IMR-90 (cell line): Measurements from ENCODE around the gene LCN2. TPM values are rescaled to one million over a fixed set of nuclear protein-coding genes. Genes with fewer than 3 reads are reported as not detected.

Source experiments
- ATAC-seq: fragments of 200-7000 bp; cut with Tn5 transposase; 2 replicates; pipeline ENCODE4 v1.9.1; 2020; ENCODE audit warnings: low read depth, mild to moderate bottlenecking, moderate library complexity
- BruUV-seq: library from RNA; stranded (reverse); fragments of 400-500 nt; replicated peaks from 2 replicates; lab custom pipeline; 2021; lab: Mats Ljungman, UMichigan
- CTCF ChIA-PET: fragments of 300-600 bp; formaldehyde crosslinking; extraction: SDS; loops from one replicate; lab custom pipeline; 2021; ENCODE audit warnings: antibody characterized with exemption; lab: Yijun Ruan, JAX
- POLR2A ChIA-PET: fragments of 300-600 bp; sonication (Branson Sonifier 250); formaldehyde crosslinking; loops from one replicate; lab custom pipeline; 2022; ENCODE audit warnings: antibody characterized with exemption; ENCODE audit not compliant: unreplicated experiment; lab: Charles Lee
- DNase-seq: peaks from one replicate; pipeline ENCODE4 v3.0.0; 2013
- H2AFZ ChIP-seq: replicated peaks from 2 replicates; pipeline ENCODE3; 2013; ENCODE audit warnings: low read length, mild to moderate bottlenecking; ENCODE audit not compliant: poor library complexity
- H2AK5ac ChIP-seq: 2 replicates; pipeline ENCODE4 v1.6.1; 2013; ENCODE audit warnings: low read depth, low read length, inconsistent platforms
- H2AK9ac ChIP-seq: replicated peaks from 2 replicates; pipeline ENCODE3; 2013; ENCODE audit warnings: mild to moderate bottlenecking, low read depth, low read length, moderate library complexity; ENCODE audit not compliant: poor library complexity
- H2BK120ac ChIP-seq: 2 replicates; pipeline ENCODE4 v1.6.1; 2013; ENCODE audit warnings: low read depth, low read length, inconsistent platforms
- H2BK15ac ChIP-seq: 3 replicates; pipeline ENCODE4 v1.6.1; 2013; ENCODE audit warnings: low read depth, low read length, inconsistent platforms
- H2BK20ac ChIP-seq: 2 replicates; pipeline ENCODE4 v1.6.1; 2013; ENCODE audit warnings: low read depth, mild to moderate bottlenecking, inconsistent platforms, low read length, moderate library complexity
- H2BK5ac ChIP-seq: 2 replicates; pipeline ENCODE4 v1.6.1; 2013; ENCODE audit warnings: mild to moderate bottlenecking, low read depth, low read length, inconsistent platforms; ENCODE audit not compliant: poor library complexity, severe bottlenecking
- H3K14ac ChIP-seq: replicated peaks from 2 replicates; pipeline ENCODE4 v1.6.1; 2013; ENCODE audit warnings: low read depth, low read length, inconsistent platforms
- H3K18ac ChIP-seq: 2 replicates; pipeline ENCODE4 v1.6.1; 2013; ENCODE audit warnings: low read depth, low read length, control low read depth
- H3K23ac ChIP-seq: 2 replicates; pipeline ENCODE4 v1.6.1; 2013; ENCODE audit warnings: low read depth, low read length, inconsistent platforms
- H3K27ac ChIP-seq: 2 replicates; pipeline ENCODE4 v1.5.1; 2013; ENCODE audit warnings: mild to moderate bottlenecking, control low read depth, low read length; ENCODE audit not compliant: insufficient read depth
- H3K27me3 ChIP-seq: 2 replicates; pipeline ENCODE4 v1.6.1; 2013; ENCODE audit warnings: low read length; ENCODE audit not compliant: control insufficient read depth, insufficient read depth
- H3K36me3 ChIP-seq: 2 replicates; pipeline ENCODE4 v1.6.1; 2013; ENCODE audit warnings: low read length, mixed read lengths; ENCODE audit not compliant: control insufficient read depth, insufficient read depth
- H3K4ac ChIP-seq: 2 replicates; pipeline ENCODE4 v1.6.1; 2013; ENCODE audit warnings: low read depth, low read length, inconsistent platforms
- H3K4me1 ChIP-seq: 2 replicates; pipeline ENCODE4 v1.6.1; 2013; ENCODE audit warnings: low read length, mixed read lengths; ENCODE audit not compliant: control insufficient read depth, insufficient read depth
- H3K4me2 ChIP-seq: 2 replicates; pipeline ENCODE4 v1.6.1; 2013; ENCODE audit warnings: low read depth, mild to moderate bottlenecking, control low read depth, low read length, moderate library complexity
- H3K4me3 ChIP-seq: 2 replicates; pipeline ENCODE4 v1.5.1; 2013; ENCODE audit warnings: low read depth, mild to moderate bottlenecking, control low read depth, low read length, moderate library complexity; ENCODE audit not compliant: insufficient read depth
- H3K56ac ChIP-seq: 2 replicates; pipeline ENCODE4 v1.6.1; 2013; ENCODE audit warnings: low read length, inconsistent platforms; ENCODE audit not compliant: insufficient read depth; ENCODE audit errors: extremely low read depth
- H3K79me1 ChIP-seq, 2 experiments: 2 replicates each; pipeline ENCODE4 v1.6.1; 2013; ENCODE audit warnings: low read length in 2 of 2, inconsistent platforms in 1 of 2, low read depth in 1 of 2
- H3K9ac ChIP-seq: 2 replicates; pipeline ENCODE4 v1.6.1; 2013; ENCODE audit warnings: low read depth, low read length, control low read depth
- H3K9me1 ChIP-seq: 2 replicates; pipeline ENCODE4 v1.6.1; 2013; ENCODE audit warnings: low read length, inconsistent platforms; ENCODE audit not compliant: insufficient read depth
- H3K9me3 ChIP-seq: 2 replicates; pipeline ENCODE4 v1.6.1; 2013; ENCODE audit warnings: low read length; ENCODE audit not compliant: control insufficient read depth, insufficient read depth
- H4K20me1 ChIP-seq: 2 replicates; pipeline ENCODE4 v1.6.1; 2013; ENCODE audit warnings: low read length, inconsistent platforms; ENCODE audit not compliant: insufficient read depth
- H4K5ac ChIP-seq: 2 replicates; pipeline ENCODE4 v1.6.1; 2013; ENCODE audit warnings: mild to moderate bottlenecking, low read depth, low read length, control low read depth
- H4K8ac ChIP-seq, 2 experiments: 2 replicates each; pipeline ENCODE4 v1.6.1; 2013; ENCODE audit warnings: low read depth in 2 of 2, low read length in 2 of 2, control low read depth in 1 of 2, inconsistent platforms in 1 of 2
- H4K91ac ChIP-seq: 2 replicates; pipeline ENCODE4 v1.6.1; 2013; ENCODE audit warnings: low read depth, low read length, inconsistent platforms; ENCODE audit not compliant: insufficient read depth
- FOS ChIP-seq: fragments of 150-350 bp; IDR thresholded peaks from 2 replicates; pipeline ENCODE4 v1.6.1; 2016; ENCODE audit warnings: low read depth, low read length
- NFE2L2 ChIP-seq: fragments of 150-350 bp; IDR thresholded peaks from 2 replicates; pipeline ENCODE4 v1.6.1; 2016; ENCODE audit warnings: low read depth, mild to moderate bottlenecking, low read length
- WGBS, 2 experiments: methylation state at CpG; one replicate each; pipeline versions ENCODE4 v1.1.5 to v1.1.7; 2013; ENCODE audit warnings: missing lambda C conversion rate in 2 of 2; ENCODE audit not compliant: insufficient read length in 1 of 2; ENCODE audit errors: extremely low coverage in 2 of 2; 5-methylcytosine and 5-hydroxymethylcytosine counted together
- dilution Hi-C: fragments of 300-500 bp; cut with HindIII; formaldehyde crosslinking; loops from one replicate; pipeline ENCODE4 v1.14.3; 2018; ENCODE audit warnings: low sequenced_read_pairs; ENCODE audit not compliant: unreplicated experiment
- in situ Hi-C: fragments of 300-500 bp; cut with MboI; formaldehyde crosslinking; loops from 3 replicates; pipeline ENCODE4 v1.14.3; 2019; ENCODE audit warnings: low sequenced_read_pairs, inconsistent platforms, mixed read lengths
- intact Hi-C: fragments of 100-400 bp; cut with micrococcal nuclease; formaldehyde crosslinking; loops from 2 replicates; pipeline ENCODE4 v1.10.0; 2022
- polyA plus RNA-seq, 3 experiments: library from polyadenylated mRNA; depleted of rRNA; stranded (reverse); fragments of >200 nt; gene quantifications; 2 replicates each; pipeline ENCODE4 v1.2.3, GENCODE V29; 2012; ENCODE audit warnings: low replicate concordance in 1 of 3
- total RNA-seq: library from RNA; depleted of rRNA; stranded (reverse); fragments of >200 nt; gene quantifications from 2 replicates; pipeline ENCODE4 v1.2.3, GENCODE V29; 2012

The LCN2 gene
- total and polyA plus RNA-seq, 2 of the 4 experiments (the other 2 are of a cell fraction) = not detected

DNA sequence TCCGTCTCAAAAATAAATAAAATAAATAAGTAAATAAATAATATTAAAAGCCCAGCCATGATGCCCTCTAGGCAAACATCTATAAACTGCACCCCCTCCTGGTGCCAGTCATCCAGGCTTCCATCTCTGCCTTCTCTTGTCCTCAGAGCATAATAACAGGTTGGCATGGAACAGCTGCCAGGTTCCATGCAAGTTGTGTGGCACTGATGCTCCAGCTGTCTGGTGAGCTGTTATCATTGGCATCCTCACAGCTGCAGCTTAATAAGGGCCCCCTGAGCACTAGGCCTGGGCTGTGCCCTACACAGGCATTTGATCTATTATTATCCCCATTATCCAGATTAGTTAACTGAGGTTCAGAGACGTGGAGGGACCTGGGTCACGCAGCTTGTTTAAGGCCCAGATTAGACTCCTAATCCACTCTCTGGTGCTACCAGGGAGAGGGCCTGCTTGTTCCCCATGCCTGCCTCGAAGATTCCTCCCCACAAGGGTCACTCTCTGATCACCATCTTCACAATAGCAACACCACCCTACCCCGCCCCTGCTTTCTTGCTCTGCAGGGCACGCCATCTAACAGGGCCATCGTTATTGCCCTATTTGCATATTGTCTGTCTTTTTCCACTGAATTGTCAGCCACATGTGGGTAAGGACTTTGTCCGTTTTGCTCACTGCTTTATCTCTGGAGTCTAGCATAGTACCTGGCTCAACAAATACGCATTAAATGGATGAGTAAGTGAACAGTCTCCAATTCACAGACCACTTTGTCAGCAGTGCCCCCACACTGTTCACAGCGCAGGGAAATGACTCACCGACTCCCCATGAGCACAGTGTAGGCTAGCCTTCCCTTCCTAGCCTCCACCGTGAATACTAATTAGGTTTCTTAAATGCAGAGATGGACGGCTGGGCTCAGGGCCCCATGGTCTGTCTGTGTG lies 52.5 kb downstream of the LCN2 start:
- in situ Hi-C loops = no loop called here
- intact Hi-C loops = no loop called here
- no peak overlapping the region for H2BK5ac ChIP-seq
- 83% methylated on average over 4 of the region's 13 CpGs; no CpG with 5 or more reads in 1 of the 2 experiments for WGBS, 2 experiments
- no peak overlapping the region for H4K8ac ChIP-seq
- DNase-seq (peak; percentile 71), ATAC-seq (no peak)
- no peak overlapping the region for H2BK20ac ChIP-seq
- H2AK5ac ChIP-seq = no peak overlapping the region
- H3K18ac ChIP-seq = no peak overlapping the region
- no peaks in the 10 kb centered on the region for H3K9me3 ChIP-seq
- peaks cover 5% of the 10 kb centered on the region; the same call in 1 of the 2 replicates for H3K9me1 ChIP-seq
- H2BK120ac ChIP-seq = no peak overlapping the region
- no peak overlapping the region for H3K9ac ChIP-seq
- H3K4me3 ChIP-seq = no peak overlapping the region
- TF ChIP-seq NFE2L2 = no peak
- peak; percentile 53; the same call in 1 of the 2 replicates for TF ChIP-seq FOS
- no peak overlapping the region for H3K4ac ChIP-seq
- peaks cover 0 to 4% of the 10 kb centered on the region in 2 experiments; a peak in 1 of 4 replicates for H3K79me1 ChIP-seq
- H3K36me3 ChIP-seq = no peaks in the 10 kb centered on the region
- H2AFZ ChIP-seq = peak overlapping the region; percentile 40
- no peak overlapping the region for H4K91ac ChIP-seq
- no peak overlapping the region for H3K27ac ChIP-seq
- H3K23ac ChIP-seq = no peak overlapping the region
- no peak overlapping the region for H3K14ac ChIP-seq
- H3K56ac ChIP-seq = no peak overlapping the region
- no peak overlapping the region for H3K4me2 ChIP-seq
- no TSS peak for BruUV-seq
- H2AK9ac ChIP-seq = no peak overlapping the region
- H3K4me1 ChIP-seq = no peaks in the 10 kb centered on the region; the same call in 1 of the 2 replicates
- ChIA-PET CTCF (interaction anchor here (1.0 to 1.1 kb wide), 2 partner anchors 15 to 18 kb away, joined by 3 to 4 read pairs; no protein-coding TSS in a partner anchor), POLR2A (no interaction called here)
- no peak overlapping the region for H4K5ac ChIP-seq
- H3K27me3 ChIP-seq = no peaks in the 10 kb centered on the region
- no peak overlapping the region for H2BK15ac ChIP-seq
- peaks cover 3% of the 10 kb centered on the region; the same call in 1 of the 2 replicates for H4K20me1 ChIP-seq
- dilution Hi-C loops = no loop called here
